BE2C (cell line): ENCODE measurements around the gene ESYT1.

ENCODE experiments used
- DNase-seq: peaks from one replicate; pipeline ENCODE4 v3.0.0-alpha.2; 2020
- H3K27me3 ChIP-seq: fragments of 250-450 bp; sonication (Bioruptor Pico); 2 replicates; pipeline ENCODE4 v1.5.1; 2020; ENCODE audit warnings: mild to moderate bottlenecking
- H3K36me3 ChIP-seq: fragments of 250-450 bp; sonication (Bioruptor Pico); 2 replicates; pipeline ENCODE4 v1.5.1; 2020; ENCODE audit warnings: mild to moderate bottlenecking
- H3K4me1 ChIP-seq: fragments of 250-450 bp; sonication (Bioruptor Pico); 2 replicates; pipeline ENCODE4 v1.5.1; 2020
- H3K4me3 ChIP-seq: 2 replicates; pipeline ENCODE4 v1.5.1; 2011; ENCODE audit warnings: low read depth, low read length
- H3K9me3 ChIP-seq: fragments of 250-450 bp; sonication (Bioruptor Pico); 2 replicates; pipeline ENCODE4 v1.5.1; 2020
- CTCF ChIP-seq: IDR thresholded peaks from 2 replicates; pipeline ENCODE4 v1.5.1; 2012; ENCODE audit warnings: mild to moderate bottlenecking, low read depth, low read length

ESYT1 gene

DNA sequence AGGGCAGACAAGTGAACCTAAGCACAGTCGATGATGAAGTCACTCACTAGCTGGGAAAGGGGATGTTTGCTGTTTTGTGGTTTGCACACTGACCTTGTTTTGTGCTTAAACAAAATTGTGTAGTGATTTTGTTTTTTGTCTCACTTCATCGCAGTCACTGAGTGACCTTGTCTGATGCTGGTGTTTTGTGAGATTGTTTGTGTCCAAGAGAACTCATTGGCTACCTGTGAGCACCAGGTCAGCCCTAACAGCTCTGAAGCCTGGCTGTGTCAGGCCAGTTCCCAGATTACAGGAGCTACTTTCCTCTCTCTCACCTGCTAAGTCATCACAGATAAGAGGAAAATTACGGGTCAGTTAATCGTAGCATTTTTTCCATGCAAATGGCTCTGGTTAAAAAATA, 3.9 kb upstream of the ESYT1 start:
- no peaks in the 10 kb centered on the region; the same call in 1 of the 2 replicates for H3K36me3 ChIP-seq
- H3K4me1 ChIP-seq = peaks cover 14% of the 10 kb centered on the region
- no peak for TF ChIP-seq CTCF
- H3K9me3 ChIP-seq = no peaks in the 10 kb centered on the region
- H3K4me3 ChIP-seq = no peak overlapping the region
- no peak for DNase-seq
- H3K27me3 ChIP-seq = no peaks in the 10 kb centered on the region

DNA sequence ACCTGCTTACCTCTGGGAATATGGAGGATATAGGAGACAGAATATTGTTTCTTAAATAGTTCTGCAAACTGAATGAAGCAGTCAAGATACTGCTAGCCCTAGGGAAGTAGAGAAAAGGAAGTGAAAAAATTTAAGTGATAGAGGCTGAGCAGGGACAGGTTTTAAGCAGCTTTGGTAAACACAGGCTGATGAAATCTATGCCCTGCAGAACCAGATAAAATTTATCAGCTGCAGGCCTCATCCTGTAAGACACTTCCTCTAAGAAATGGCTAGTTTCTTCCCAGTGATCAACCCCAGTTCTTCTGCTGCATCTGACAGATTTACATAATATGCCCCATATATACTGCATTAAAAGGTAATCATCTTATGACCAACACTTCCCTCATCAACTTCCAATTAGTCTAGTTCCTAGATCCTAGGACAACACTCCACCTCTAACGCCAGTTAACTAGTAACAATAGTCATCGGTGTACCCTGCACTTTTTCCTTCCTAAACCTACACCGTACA, 1.3 kb upstream of the ESYT1 start:
- H3K4me1 ChIP-seq = peaks cover 11% of the 10 kb centered on the region
- no peak for DNase-seq
- no peaks in the 10 kb centered on the region for H3K27me3 ChIP-seq
- no peak overlapping the region; the same call in 1 of the 2 replicates for H3K4me3 ChIP-seq
- peaks cover 14% of the 10 kb centered on the region for H3K36me3 ChIP-seq
- H3K9me3 ChIP-seq = no peaks in the 10 kb centered on the region
- no peak for TF ChIP-seq CTCF

GRCh38 chr12:56127485-56127887, 581 bp upstream of the ESYT1 start:
- H3K27me3 ChIP-seq = no peaks in the 10 kb centered on the region

DNA sequence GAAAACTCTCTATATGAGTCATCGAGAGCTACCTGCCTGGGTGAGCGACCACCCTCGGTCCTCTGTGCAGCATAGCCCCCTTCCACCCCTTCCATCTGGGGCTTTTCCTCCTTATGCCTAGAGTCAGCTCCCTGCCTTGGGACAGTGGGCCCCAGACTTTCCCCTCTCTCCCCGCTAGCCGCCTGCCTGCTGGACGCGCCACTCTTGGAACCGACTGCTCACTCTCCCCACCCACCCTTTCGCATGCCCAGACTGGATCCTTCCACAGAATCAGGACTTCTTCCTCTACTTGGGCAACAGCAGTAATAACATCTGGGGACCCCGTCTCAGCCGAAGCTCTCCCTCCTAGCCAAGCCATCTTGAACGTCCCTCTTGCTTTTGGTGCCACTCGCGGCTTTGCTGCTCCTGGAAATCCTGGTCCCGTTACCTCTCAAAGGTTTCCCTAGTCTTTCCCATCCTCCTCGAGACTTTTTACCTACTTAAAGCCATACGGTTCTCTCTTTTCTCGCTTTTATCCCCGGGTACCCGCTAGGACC, 671 bp downstream of the ESYT1 start:
- no peak for TF ChIP-seq CTCF
- H3K36me3 ChIP-seq = peaks cover 29% of the 10 kb centered on the region
- no peaks in the 10 kb centered on the region for H3K27me3 ChIP-seq
- peaks cover 11% of the 10 kb centered on the region for H3K4me1 ChIP-seq
- H3K4me3 ChIP-seq = peak overlapping the region; percentile 80
- H3K9me3 ChIP-seq = no peaks in the 10 kb centered on the region
- DNase-seq = no peak

More at GRCh38 chr12:56127485-56127887, 581 bp upstream of the ESYT1 start:
- DNase-seq = no peak
- peak overlapping the region; percentile 57 for H3K4me3 ChIP-seq
- no peak for TF ChIP-seq CTCF
- peaks cover 21% of the 10 kb centered on the region for H3K36me3 ChIP-seq
- H3K4me1 ChIP-seq = peaks cover 11% of the 10 kb centered on the region
- no peaks in the 10 kb centered on the region for H3K9me3 ChIP-seq

- TF ChIP-seq CTCF = no peak
- Histone ChIP-seq H3K4me1 (peaks cover 11% of the 10 kb centered on the region), H3K27me3 (no peaks in the 10 kb centered on the region), H3K9me3 (no peaks in the 10 kb centered on the region), H3K36me3 (peaks cover 34% of the 10 kb centered on the region), H3K4me3 (peak overlapping the region; percentile 80)
- DNase-seq = peak; percentile 78
Observed at GRCh38 chr12:56129206-56129941, 1.3 kb downstream of the ESYT1 start.

- no peak for TF ChIP-seq CTCF
- DNase-seq = no peak
- Histone ChIP-seq H3K36me3 (peaks cover 37% of the 10 kb centered on the region), H3K4me3 (no peak overlapping the region), H3K9me3 (no peaks in the 10 kb centered on the region), H3K27me3 (no peaks in the 10 kb centered on the region), H3K4me1 (peaks cover 11% of the 10 kb centered on the region)
Observed at GRCh38 chr12:56129942-56130495, 2.0 kb downstream of the ESYT1 start.
